ENCODE data around the gene PRKD1.

DNA sequence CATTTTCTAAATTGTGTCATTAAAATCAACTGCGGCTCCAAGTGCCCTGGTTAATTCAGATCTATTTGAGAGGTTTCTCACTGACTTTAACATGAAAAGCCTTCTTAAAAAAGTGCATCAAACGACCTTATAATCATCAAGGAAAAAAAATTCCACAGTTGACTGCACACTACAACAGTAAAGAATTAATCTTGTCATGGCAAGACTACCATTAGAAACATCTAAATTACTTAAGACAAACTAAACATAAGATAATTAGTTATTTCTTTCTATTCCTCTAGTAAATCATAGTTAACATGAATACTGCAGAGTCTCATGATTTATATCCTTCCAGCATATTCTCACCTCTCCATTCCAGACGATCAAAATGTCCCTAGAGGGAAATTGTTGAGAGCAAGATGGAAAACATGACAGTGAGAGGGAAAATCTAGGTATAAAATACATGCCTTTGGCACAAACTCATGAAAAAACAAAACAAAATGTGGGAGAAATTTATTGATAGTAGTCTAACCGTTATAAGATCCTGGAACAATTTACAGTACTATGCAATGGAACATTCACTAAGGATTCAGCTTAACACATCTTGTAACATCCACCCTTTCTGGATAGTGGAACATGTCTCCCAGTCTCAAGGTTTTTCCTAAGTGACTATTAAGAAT, 112.5 kb downstream of the PRKD1 start:
- TF ChIP-seq CHD2 (IDR thresholded peaks at IDR 0.05; ENCODE audit: low read length, partially characterized antibody), result no peak
- no peak for TF ChIP-seq CTCF (IDR thresholded peaks at IDR 0.05)
- TF ChIP-seq RCOR1 (IDR thresholded peaks at IDR 0.05; ENCODE audit: low read length), result no peak
- TF ChIP-seq GABPA (IDR thresholded peaks at IDR 0.05; ENCODE audit: low read depth), result no peak
- no peak for TF ChIP-seq EZH2phosphoT487 (IDR thresholded peaks at IDR 0.05; ENCODE audit: borderline replicate concordance, low read depth)
- no peak for TF ChIP-seq RXRA (IDR thresholded peaks at IDR 0.05; ENCODE audit: borderline replicate concordance, low read depth)
- TF ChIP-seq USF2 (IDR thresholded peaks at IDR 0.05; ENCODE audit: borderline replicate concordance, low read depth, low read length), result no peak
- no peak for TF ChIP-seq RAD21 (IDR thresholded peaks at IDR 0.05; ENCODE audit: low read length)
- no peak for TF ChIP-seq POLR2AphosphoS5 (IDR thresholded peaks at IDR 0.05; ENCODE audit: low read depth, low read length)

Measured in SK-N-SH (cell line).